ENCODE measurements around the gene ZIM2.

ZIM2 gene

GRCh38 chr19:56838909-56839651 is 1.4 kb downstream of the ZIM2 start:
- no peak for DNase-seq

GRCh38 chr19:56838024-56838908 is 2.3 kb downstream of the ZIM2 start:
- no peak for DNase-seq

- DNase-seq, result no peak
Measured at GRCh38 chr19:56837492-56838023, 3.0 kb downstream of the ZIM2 start.

- no peak for DNase-seq
Measured at GRCh38 chr19:56837004-56837403, 3.5 kb downstream of the ZIM2 start.

- no peak for DNase-seq
Measured at GRCh38 chr19:56836059-56836458, 4.5 kb downstream of the ZIM2 start.

- no peak for DNase-seq
Measured at GRCh38 chr19:56835401-56835800, 5.1 kb downstream of the ZIM2 start.

- DNase-seq, result no peak
Measured at GRCh38 chr19:56834564-56835375, 5.8 kb downstream of the ZIM2 start.

- no peak for DNase-seq
Measured at GRCh38 chr19:56832352-56832928, 8.1 kb downstream of the ZIM2 start.

- DNase-seq, result no peak
Measured at GRCh38 chr19:56831255-56831654, 9.3 kb downstream of the ZIM2 start.

- no peak for DNase-seq
Measured at GRCh38 chr19:56829596-56829995, 10.9 kb downstream of the ZIM2 start.

GRCh38 chr19:56827708-56828107 is 12.8 kb downstream of the ZIM2 start:
- DNase-seq, result no peak

GRCh38 chr19:56823956-56824355 is 16.6 kb downstream of the ZIM2 start:
- no peak for DNase-seq

GRCh38 chr19:56823417-56823816 is 17.1 kb downstream of the ZIM2 start:
- no peak for DNase-seq

GRCh38 chr19:56822755-56823154 is 17.8 kb downstream of the ZIM2 start:
- DNase-seq, result no peak

- DNase-seq, result no peak
Measured at GRCh38 chr19:56821675-56822074, 18.9 kb downstream of the ZIM2 start.

GRCh38 chr19:56821209-56821608 is 19.3 kb downstream of the ZIM2 start:
- DNase-seq, result no peak

GRCh38 chr19:56819166-56819565 is 21.4 kb downstream of the ZIM2 start:
- DNase-seq, result no peak

GRCh38 chr19:56814656-56815055 is 25.9 kb downstream of the ZIM2 start:
- DNase-seq, result no peak

GRCh38 chr19:56813531-56813930 is 27.0 kb downstream of the ZIM2 start:
- no peak for DNase-seq

GRCh38 chr19:56811480-56811879 is 29.0 kb downstream of the ZIM2 start:
- no peak for DNase-seq

GRCh38 chr19:56810260-56810659 is 30.3 kb downstream of the ZIM2 start:
- DNase-seq, result no peak

- no peak for DNase-seq
Measured at GRCh38 chr19:56808717-56809392, 31.7 kb downstream of the ZIM2 start.
